GM23338 (cell line): ENCODE data around the gene CDYL.

ENCODE experiments used
- CREB1 ChIP-seq: fragments of 250-450 bp; sonication (Bioruptor Pico); IDR thresholded peaks from 2 replicates; pipeline ENCODE4 v1.5.0; 2020; ENCODE audit warnings: low read depth, mild to moderate bottlenecking, moderate library complexity
- EZH2 ChIP-seq: fragments of 200-600 bp; sonication (generic); IDR thresholded peaks from one replicate; pipeline ENCODE4 v1.8.0; 2017; ENCODE audit warnings: antibody characterized with exemption, mild to moderate bottlenecking, low read depth; ENCODE audit not compliant: unreplicated experiment
- POLR2AphosphoS5 ChIP-seq: IDR thresholded peaks from 2 replicates; pipeline ENCODE4 v1.6.1; 2016; ENCODE audit warnings: antibody characterized with exemption, low read depth
- TF ChIP-seq, protein P1 (sequence below), 2 experiments: fragments of 200-600 bp in 1 of 2; sonication (generic) in 1 of 2; conservative IDR thresholded peaks; 2 replicates each; pipeline versions ENCODE4 v1.5.1 to v1.6.1; 2016 to 2017; ENCODE audit warnings: antibody characterized with exemption in 2 of 2, low read depth in 2 of 2, mild to moderate bottlenecking in 2 of 2, moderate library complexity in 1 of 2

- TF ChIP-seq, protein P1, sequence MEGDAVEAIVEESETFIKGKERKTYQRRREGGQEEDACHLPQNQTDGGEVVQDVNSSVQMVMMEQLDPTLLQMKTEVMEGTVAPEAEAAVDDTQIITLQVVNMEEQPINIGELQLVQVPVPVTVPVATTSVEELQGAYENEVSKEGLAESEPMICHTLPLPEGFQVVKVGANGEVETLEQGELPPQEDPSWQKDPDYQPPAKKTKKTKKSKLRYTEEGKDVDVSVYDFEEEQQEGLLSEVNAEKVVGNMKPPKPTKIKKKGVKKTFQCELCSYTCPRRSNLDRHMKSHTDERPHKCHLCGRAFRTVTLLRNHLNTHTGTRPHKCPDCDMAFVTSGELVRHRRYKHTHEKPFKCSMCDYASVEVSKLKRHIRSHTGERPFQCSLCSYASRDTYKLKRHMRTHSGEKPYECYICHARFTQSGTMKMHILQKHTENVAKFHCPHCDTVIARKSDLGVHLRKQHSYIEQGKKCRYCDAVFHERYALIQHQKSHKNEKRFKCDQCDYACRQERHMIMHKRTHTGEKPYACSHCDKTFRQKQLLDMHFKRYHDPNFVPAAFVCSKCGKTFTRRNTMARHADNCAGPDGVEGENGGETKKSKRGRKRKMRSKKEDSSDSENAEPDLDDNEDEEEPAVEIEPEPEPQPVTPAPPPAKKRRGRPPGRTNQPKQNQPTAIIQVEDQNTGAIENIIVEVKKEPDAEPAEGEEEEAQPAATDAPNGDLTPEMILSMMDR (conservative IDR thresholded peaks at IDR 0.05; ENCODE audit: low read depth in 2 of 2): no peak
- TF ChIP-seq POLR2AphosphoS5 (no peak), CREB1 (no peak), EZH2 (no peak)
Observed at GRCh38 chr6:4923081-4923480, 146.9 kb downstream of the CDYL start.
